Liver (tissue), 3 donors: Measurements from ENCODE around the gene GZMM.

Experiments
- RAD21 ChIP-seq, 2 donors: IDR thresholded peaks; 2 replicates each; pipeline ENCODE4 v1.6.1; 2016; ENCODE audit warnings: antibody characterized with exemption in 2 of 2, mild to moderate bottlenecking in 2 of 2
- TF ChIP-seq, protein P1 (sequence below): fragments of 150-350 bp; IDR thresholded peaks from 2 replicates; pipeline ENCODE4 v1.5.1; 2017; ENCODE audit warnings: improper control_type of control experiment, low read depth, low read length; ENCODE audit not compliant: missing input control
- TF ChIP-seq, protein P2 (sequence below): IDR thresholded peaks from 2 replicates; pipeline ENCODE4 v1.6.1; 2016; ENCODE audit warnings: antibody characterized with exemption
- TF ChIP-seq, protein P3 (sequence below): IDR thresholded peaks from 2 replicates; pipeline ENCODE4 v1.6.1; 2016; ENCODE audit warnings: antibody characterized with exemption
- TF ChIP-seq, protein P4 (sequence below): IDR thresholded peaks from 2 replicates; pipeline ENCODE4 v1.6.1; 2016; ENCODE audit warnings: antibody characterized with exemption, mild to moderate bottlenecking
- donor health status: healthy.
- donor health status: healthy.

DNA sequence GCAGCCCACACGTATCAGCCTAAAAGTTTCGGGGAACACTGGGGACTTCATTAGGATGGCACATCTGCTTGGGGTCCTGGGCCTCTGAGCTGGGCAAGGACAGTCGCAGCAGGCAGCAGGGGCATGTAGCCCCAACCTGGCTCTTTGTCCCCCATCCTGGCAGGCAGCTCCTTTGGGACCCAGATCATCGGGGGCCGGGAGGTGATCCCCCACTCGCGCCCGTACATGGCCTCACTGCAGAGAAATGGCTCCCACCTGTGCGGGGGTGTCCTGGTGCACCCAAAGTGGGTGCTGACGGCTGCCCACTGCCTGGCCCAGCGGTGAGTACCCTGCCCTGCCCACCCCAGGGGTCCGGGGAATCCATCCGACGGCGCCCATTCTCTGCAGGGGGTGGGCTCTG lies 3.3 kb downstream of the GZMM start:
- TF ChIP-seq, protein P1, sequence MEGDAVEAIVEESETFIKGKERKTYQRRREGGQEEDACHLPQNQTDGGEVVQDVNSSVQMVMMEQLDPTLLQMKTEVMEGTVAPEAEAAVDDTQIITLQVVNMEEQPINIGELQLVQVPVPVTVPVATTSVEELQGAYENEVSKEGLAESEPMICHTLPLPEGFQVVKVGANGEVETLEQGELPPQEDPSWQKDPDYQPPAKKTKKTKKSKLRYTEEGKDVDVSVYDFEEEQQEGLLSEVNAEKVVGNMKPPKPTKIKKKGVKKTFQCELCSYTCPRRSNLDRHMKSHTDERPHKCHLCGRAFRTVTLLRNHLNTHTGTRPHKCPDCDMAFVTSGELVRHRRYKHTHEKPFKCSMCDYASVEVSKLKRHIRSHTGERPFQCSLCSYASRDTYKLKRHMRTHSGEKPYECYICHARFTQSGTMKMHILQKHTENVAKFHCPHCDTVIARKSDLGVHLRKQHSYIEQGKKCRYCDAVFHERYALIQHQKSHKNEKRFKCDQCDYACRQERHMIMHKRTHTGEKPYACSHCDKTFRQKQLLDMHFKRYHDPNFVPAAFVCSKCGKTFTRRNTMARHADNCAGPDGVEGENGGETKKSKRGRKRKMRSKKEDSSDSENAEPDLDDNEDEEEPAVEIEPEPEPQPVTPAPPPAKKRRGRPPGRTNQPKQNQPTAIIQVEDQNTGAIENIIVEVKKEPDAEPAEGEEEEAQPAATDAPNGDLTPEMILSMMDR, result no peak
- no peak for TF ChIP-seq RAD21 (IDR thresholded peaks at IDR 0.05)
- TF ChIP-seq, protein P2, sequence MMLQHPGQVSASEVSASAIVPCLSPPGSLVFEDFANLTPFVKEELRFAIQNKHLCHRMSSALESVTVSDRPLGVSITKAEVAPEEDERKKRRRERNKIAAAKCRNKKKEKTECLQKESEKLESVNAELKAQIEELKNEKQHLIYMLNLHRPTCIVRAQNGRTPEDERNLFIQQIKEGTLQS, result no peak
- TF ChIP-seq, protein P3, sequence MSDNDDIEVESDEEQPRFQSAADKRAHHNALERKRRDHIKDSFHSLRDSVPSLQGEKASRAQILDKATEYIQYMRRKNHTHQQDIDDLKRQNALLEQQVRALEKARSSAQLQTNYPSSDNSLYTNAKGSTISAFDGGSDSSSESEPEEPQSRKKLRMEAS, result no peak
- TF ChIP-seq, protein P4, sequence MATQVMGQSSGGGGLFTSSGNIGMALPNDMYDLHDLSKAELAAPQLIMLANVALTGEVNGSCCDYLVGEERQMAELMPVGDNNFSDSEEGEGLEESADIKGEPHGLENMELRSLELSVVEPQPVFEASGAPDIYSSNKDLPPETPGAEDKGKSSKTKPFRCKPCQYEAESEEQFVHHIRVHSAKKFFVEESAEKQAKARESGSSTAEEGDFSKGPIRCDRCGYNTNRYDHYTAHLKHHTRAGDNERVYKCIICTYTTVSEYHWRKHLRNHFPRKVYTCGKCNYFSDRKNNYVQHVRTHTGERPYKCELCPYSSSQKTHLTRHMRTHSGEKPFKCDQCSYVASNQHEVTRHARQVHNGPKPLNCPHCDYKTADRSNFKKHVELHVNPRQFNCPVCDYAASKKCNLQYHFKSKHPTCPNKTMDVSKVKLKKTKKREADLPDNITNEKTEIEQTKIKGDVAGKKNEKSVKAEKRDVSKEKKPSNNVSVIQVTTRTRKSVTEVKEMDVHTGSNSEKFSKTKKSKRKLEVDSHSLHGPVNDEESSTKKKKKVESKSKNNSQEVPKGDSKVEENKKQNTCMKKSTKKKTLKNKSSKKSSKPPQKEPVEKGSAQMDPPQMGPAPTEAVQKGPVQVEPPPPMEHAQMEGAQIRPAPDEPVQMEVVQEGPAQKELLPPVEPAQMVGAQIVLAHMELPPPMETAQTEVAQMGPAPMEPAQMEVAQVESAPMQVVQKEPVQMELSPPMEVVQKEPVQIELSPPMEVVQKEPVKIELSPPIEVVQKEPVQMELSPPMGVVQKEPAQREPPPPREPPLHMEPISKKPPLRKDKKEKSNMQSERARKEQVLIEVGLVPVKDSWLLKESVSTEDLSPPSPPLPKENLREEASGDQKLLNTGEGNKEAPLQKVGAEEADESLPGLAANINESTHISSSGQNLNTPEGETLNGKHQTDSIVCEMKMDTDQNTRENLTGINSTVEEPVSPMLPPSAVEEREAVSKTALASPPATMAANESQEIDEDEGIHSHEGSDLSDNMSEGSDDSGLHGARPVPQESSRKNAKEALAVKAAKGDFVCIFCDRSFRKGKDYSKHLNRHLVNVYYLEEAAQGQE, result no peak
